ENCODE results near the gene ST8SIA5. TPM values are rescaled to one million over a fixed set of nuclear protein-coding genes. Genes with fewer than 3 reads are reported as not detected.

Gene ST8SIA5
- total RNA-seq, 1 donor from 2014 or later: 0.56 TPM

GRCh38 chr18:46642561-46642960 lies 114.3 kb downstream of the ST8SIA5 start:
- Mint-ChIP-seq H3K27me3 (ENCODE audit: unreplicated experiment) (peaks cover 2% of the 10 kb centered on the region), H3K9me3 (ENCODE audit: unreplicated experiment) (no peaks in the 10 kb centered on the region), H3K36me3 (ENCODE audit: unreplicated experiment) (no peaks in the 10 kb centered on the region), H3K4me1 (ENCODE audit: low read depth, unreplicated experiment) (no peaks in the 10 kb centered on the region), H3K4me3 (ENCODE audit: unreplicated experiment) (no peak overlapping the region), H3K27ac (ENCODE audit: unreplicated experiment) (no peak overlapping the region)
- no peak for TF ChIP-seq CTCF (IDR thresholded peaks at IDR 0.05; ENCODE audit: partially characterized antibody, unreplicated experiment)
- no peak for DNase-seq

GRCh38 chr18:46641917-46642316 lies 114.9 kb downstream of the ST8SIA5 start:
- Mint-ChIP-seq H3K4me3 (ENCODE audit: unreplicated experiment) (no peak overlapping the region), H3K36me3 (ENCODE audit: unreplicated experiment) (no peaks in the 10 kb centered on the region), H3K27ac (ENCODE audit: unreplicated experiment) (no peak overlapping the region), H3K4me1 (ENCODE audit: low read depth, unreplicated experiment) (no peaks in the 10 kb centered on the region), H3K27me3 (ENCODE audit: unreplicated experiment) (peaks cover 2% of the 10 kb centered on the region), H3K9me3 (ENCODE audit: unreplicated experiment) (no peaks in the 10 kb centered on the region)
- no peak for DNase-seq
- no peak for TF ChIP-seq CTCF (IDR thresholded peaks at IDR 0.05; ENCODE audit: partially characterized antibody, unreplicated experiment)

GRCh38 chr18:46639386-46639785 lies 117.5 kb downstream of the ST8SIA5 start:
- H3K9me3 Mint-ChIP-seq (ENCODE audit: unreplicated experiment): no peaks in the 10 kb centered on the region
- peaks cover 2% of the 10 kb centered on the region for H3K27me3 Mint-ChIP-seq (ENCODE audit: unreplicated experiment)
- no peak for DNase-seq
- H3K4me1 Mint-ChIP-seq (ENCODE audit: low read depth, unreplicated experiment): no peaks in the 10 kb centered on the region
- TF ChIP-seq CTCF (IDR thresholded peaks at IDR 0.05; ENCODE audit: partially characterized antibody, unreplicated experiment): no peak
- no peak overlapping the region for H3K27ac Mint-ChIP-seq (ENCODE audit: unreplicated experiment)
- H3K36me3 Mint-ChIP-seq (ENCODE audit: unreplicated experiment): no peaks in the 10 kb centered on the region
- no peak overlapping the region for H3K4me3 Mint-ChIP-seq (ENCODE audit: unreplicated experiment)

- H3K27me3 Mint-ChIP-seq (ENCODE audit: unreplicated experiment): no peaks in the 10 kb centered on the region
- H3K4me1 Mint-ChIP-seq (ENCODE audit: low read depth, unreplicated experiment): no peaks in the 10 kb centered on the region
- no peak for DNase-seq
- no peak for TF ChIP-seq CTCF (IDR thresholded peaks at IDR 0.05; ENCODE audit: partially characterized antibody, unreplicated experiment)
- H3K27ac Mint-ChIP-seq (ENCODE audit: unreplicated experiment): no peak overlapping the region
- H3K36me3 Mint-ChIP-seq (ENCODE audit: unreplicated experiment): no peaks in the 10 kb centered on the region
- no peaks in the 10 kb centered on the region for H3K9me3 Mint-ChIP-seq (ENCODE audit: unreplicated experiment)
- no peak overlapping the region for H3K4me3 Mint-ChIP-seq (ENCODE audit: unreplicated experiment)
Observed at GRCh38 chr18:46636040-46636630, 120.7 kb downstream of the ST8SIA5 start.

- no peak overlapping the region for H3K27ac Mint-ChIP-seq (ENCODE audit: unreplicated experiment)
- H3K36me3 Mint-ChIP-seq (ENCODE audit: unreplicated experiment): no peaks in the 10 kb centered on the region
- no peak for TF ChIP-seq CTCF (IDR thresholded peaks at IDR 0.05; ENCODE audit: partially characterized antibody, unreplicated experiment)
- H3K9me3 Mint-ChIP-seq (ENCODE audit: unreplicated experiment): no peaks in the 10 kb centered on the region
- H3K4me3 Mint-ChIP-seq (ENCODE audit: unreplicated experiment): no peak overlapping the region
- H3K4me1 Mint-ChIP-seq (ENCODE audit: low read depth, unreplicated experiment): peaks cover 4% of the 10 kb centered on the region
- no peaks in the 10 kb centered on the region for H3K27me3 Mint-ChIP-seq (ENCODE audit: unreplicated experiment)
- no peak for DNase-seq
Observed at GRCh38 chr18:46632401-46633071, 124.3 kb downstream of the ST8SIA5 start.

Measured in glutamatergic neuron (in vitro differentiated cells).